ENCODE results near the gene CFTR. TPM values are rescaled to one million over a fixed set of nuclear protein-coding genes. Genes with fewer than 3 reads are reported as not detected.

The CFTR gene
- total RNA-seq, 1 donor from 2014 or later: 11.0 TPM

- Mint-ChIP-seq H3K4me3 (no peak overlapping the region), H3K27me3 (no peaks in the 10 kb centered on the region), H3K36me3 (peaks cover 4% of the 10 kb centered on the region), H3K9me3 (no peaks in the 10 kb centered on the region), H3K27ac (no peak overlapping the region), H3K4me1 (ENCODE audit: unreplicated experiment) (no peaks in the 10 kb centered on the region)
- TF ChIP-seq CTCF (conservative IDR thresholded peaks at IDR 0.05): no peak
- no peak for DNase-seq (ENCODE audit: extremely low spot score, unreplicated experiment)
These were observed 108.1 kb downstream of the CFTR start for GRCh38 chr7:117587931-117588330.

- Mint-ChIP-seq H3K9me3 (no peaks in the 10 kb centered on the region), H3K27ac (no peak overlapping the region), H3K4me3 (no peak overlapping the region), H3K36me3 (peaks cover 4% of the 10 kb centered on the region), H3K4me1 (ENCODE audit: unreplicated experiment) (no peaks in the 10 kb centered on the region), H3K27me3 (no peaks in the 10 kb centered on the region)
- DNase-seq (ENCODE audit: extremely low spot score, unreplicated experiment): no peak
- TF ChIP-seq CTCF (conservative IDR thresholded peaks at IDR 0.05): no peak
These were observed 108.5 kb downstream of the CFTR start for GRCh38 chr7:117588352-117588794.

- Mint-ChIP-seq H3K27me3 (no peaks in the 10 kb centered on the region), H3K4me3 (no peak overlapping the region), H3K4me1 (ENCODE audit: unreplicated experiment) (no peaks in the 10 kb centered on the region), H3K9me3 (no peaks in the 10 kb centered on the region), H3K36me3 (no peaks in the 10 kb centered on the region), H3K27ac (no peak overlapping the region)
- TF ChIP-seq CTCF (conservative IDR thresholded peaks at IDR 0.05): no peak
- no peak for DNase-seq (ENCODE audit: extremely low spot score, unreplicated experiment)
These were observed 110.4 kb downstream of the CFTR start for GRCh38 chr7:117590191-117590590.

GRCh38 chr7:117592011-117592635 is 112.3 kb downstream of the CFTR start:
- no peak for DNase-seq (ENCODE audit: extremely low spot score, unreplicated experiment)
- Mint-ChIP-seq H3K4me1 (ENCODE audit: unreplicated experiment) (no peaks in the 10 kb centered on the region), H3K36me3 (no peaks in the 10 kb centered on the region), H3K27ac (no peak overlapping the region), H3K4me3 (no peak overlapping the region), H3K27me3 (no peaks in the 10 kb centered on the region), H3K9me3 (no peaks in the 10 kb centered on the region)
- no peak for TF ChIP-seq CTCF (conservative IDR thresholded peaks at IDR 0.05)

GRCh38 chr7:117596134-117596533 is 116.3 kb downstream of the CFTR start:
- H3K4me1 Mint-ChIP-seq (ENCODE audit: unreplicated experiment): no peaks in the 10 kb centered on the region
- no peaks in the 10 kb centered on the region for H3K9me3 Mint-ChIP-seq

More at GRCh38 chr7:117596134-117596533, 116.3 kb downstream of the CFTR start:
- no peak for DNase-seq (ENCODE audit: extremely low spot score, unreplicated experiment)
- Mint-ChIP-seq H3K27ac (no peak overlapping the region), H3K4me3 (no peak overlapping the region), H3K27me3 (no peaks in the 10 kb centered on the region), H3K36me3 (no peaks in the 10 kb centered on the region)
- no peak for TF ChIP-seq CTCF (conservative IDR thresholded peaks at IDR 0.05)
